Measurements from ENCODE around the gene STK24. TPM values are rescaled to one million over a fixed set of nuclear protein-coding genes. Genes with fewer than 3 reads are reported as not detected.

STK24 gene
- total and polyA plus RNA-seq, 10 of the 15 experiments (the other 5 are each of a cell fraction or from before 2014, with no cell fraction given): 7.5 to 115 (median 52.9) TPM

DNA sequence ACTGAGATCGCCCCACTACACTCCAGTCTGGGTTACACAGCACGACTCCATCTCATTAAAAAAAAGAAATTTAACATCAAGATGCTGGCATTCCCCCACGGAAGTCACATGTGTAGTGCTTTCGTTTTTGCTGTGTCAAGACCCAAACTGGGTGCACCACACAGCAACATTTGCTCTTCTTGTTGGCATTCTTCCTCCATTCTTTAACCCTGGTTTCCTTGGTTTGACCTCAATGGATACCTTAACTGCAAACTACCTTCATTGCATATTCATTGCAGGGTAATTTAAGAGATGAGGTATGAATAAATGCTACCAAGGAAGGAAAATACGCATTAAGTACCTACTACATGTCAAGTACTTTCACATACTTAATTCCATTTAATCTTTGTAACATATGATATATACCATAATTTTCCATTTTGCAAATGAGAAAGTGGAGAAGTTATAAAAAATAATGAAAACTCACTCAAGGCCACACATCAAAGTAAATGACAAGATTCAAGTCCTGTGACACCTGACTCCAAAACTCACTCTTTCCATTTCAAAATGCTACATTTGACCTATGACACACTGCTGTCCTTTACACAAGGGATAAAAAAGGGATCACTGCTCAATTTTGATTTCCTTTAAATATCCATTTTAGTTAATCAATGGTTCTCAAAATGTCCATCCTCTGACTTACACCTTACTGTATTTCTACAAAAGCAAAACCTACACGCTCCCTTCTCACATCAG, 59.2 kb downstream of the STK24 start (continued):
- TF ChIP-seq, protein P1, sequence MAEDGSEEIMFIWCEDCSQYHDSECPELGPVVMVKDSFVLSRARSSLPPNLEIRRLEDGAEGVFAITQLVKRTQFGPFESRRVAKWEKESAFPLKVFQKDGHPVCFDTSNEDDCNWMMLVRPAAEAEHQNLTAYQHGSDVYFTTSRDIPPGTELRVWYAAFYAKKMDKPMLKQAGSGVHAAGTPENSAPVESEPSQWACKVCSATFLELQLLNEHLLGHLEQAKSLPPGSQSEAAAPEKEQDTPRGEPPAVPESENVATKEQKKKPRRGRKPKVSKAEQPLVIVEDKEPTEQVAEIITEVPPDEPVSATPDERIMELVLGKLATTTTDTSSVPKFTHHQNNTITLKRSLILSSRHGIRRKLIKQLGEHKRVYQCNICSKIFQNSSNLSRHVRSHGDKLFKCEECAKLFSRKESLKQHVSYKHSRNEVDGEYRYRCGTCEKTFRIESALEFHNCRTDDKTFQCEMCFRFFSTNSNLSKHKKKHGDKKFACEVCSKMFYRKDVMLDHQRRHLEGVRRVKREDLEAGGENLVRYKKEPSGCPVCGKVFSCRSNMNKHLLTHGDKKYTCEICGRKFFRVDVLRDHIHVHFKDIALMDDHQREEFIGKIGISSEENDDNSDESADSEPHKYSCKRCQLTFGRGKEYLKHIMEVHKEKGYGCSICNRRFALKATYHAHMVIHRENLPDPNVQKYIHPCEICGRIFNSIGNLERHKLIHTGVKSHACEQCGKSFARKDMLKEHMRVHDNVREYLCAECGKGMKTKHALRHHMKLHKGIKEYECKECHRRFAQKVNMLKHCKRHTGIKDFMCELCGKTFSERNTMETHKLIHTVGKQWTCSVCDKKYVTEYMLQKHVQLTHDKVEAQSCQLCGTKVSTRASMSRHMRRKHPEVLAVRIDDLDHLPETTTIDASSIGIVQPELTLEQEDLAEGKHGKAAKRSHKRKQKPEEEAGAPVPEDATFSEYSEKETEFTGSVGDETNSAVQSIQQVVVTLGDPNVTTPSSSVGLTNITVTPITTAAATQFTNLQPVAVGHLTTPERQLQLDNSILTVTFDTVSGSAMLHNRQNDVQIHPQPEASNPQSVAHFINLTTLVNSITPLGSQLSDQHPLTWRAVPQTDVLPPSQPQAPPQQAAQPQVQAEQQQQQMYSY (CRISPR knock-in tag; IDR thresholded peaks at IDR 0.05): no peak
- TF ChIP-seq SMAD1 (IDR thresholded peaks at IDR 0.05; ENCODE audit: low read depth, partially characterized antibody): no peak
- TF ChIP-seq TCF7 (IDR thresholded peaks at IDR 0.05; ENCODE audit: borderline replicate concordance): no peak
- TF ChIP-seq, protein P2, sequence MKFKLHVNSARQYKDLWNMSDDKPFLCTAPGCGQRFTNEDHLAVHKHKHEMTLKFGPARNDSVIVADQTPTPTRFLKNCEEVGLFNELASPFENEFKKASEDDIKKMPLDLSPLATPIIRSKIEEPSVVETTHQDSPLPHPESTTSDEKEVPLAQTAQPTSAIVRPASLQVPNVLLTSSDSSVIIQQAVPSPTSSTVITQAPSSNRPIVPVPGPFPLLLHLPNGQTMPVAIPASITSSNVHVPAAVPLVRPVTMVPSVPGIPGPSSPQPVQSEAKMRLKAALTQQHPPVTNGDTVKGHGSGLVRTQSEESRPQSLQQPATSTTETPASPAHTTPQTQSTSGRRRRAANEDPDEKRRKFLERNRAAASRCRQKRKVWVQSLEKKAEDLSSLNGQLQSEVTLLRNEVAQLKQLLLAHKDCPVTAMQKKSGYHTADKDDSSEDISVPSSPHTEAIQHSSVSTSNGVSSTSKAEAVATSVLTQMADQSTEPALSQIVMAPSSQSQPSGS (IDR thresholded peaks at IDR 0.05; ENCODE audit: low read length): no peak
- no peak for TF ChIP-seq ZNF622 (IDR thresholded peaks at IDR 0.05)
- TF ChIP-seq SMC3 (IDR thresholded peaks at IDR 0.05; ENCODE audit: borderline replicate concordance, low read length): no peak
- no peak for TF ChIP-seq GABPA (IDR thresholded peaks at IDR 0.05; ENCODE audit: low read depth)
- no peak for TF ChIP-seq SIX5 (IDR thresholded peaks at IDR 0.05; ENCODE audit: low read depth, low read length, severe bottlenecking)
- no peak for TF ChIP-seq RCOR1 (conservative IDR thresholded peaks at IDR 0.05; ENCODE audit: low read depth, low read length)
- TF ChIP-seq MLLT1 (IDR thresholded peaks at IDR 0.05): no peak; the same call in 1 of the 2 replicates
- TF ChIP-seq, protein P3, sequence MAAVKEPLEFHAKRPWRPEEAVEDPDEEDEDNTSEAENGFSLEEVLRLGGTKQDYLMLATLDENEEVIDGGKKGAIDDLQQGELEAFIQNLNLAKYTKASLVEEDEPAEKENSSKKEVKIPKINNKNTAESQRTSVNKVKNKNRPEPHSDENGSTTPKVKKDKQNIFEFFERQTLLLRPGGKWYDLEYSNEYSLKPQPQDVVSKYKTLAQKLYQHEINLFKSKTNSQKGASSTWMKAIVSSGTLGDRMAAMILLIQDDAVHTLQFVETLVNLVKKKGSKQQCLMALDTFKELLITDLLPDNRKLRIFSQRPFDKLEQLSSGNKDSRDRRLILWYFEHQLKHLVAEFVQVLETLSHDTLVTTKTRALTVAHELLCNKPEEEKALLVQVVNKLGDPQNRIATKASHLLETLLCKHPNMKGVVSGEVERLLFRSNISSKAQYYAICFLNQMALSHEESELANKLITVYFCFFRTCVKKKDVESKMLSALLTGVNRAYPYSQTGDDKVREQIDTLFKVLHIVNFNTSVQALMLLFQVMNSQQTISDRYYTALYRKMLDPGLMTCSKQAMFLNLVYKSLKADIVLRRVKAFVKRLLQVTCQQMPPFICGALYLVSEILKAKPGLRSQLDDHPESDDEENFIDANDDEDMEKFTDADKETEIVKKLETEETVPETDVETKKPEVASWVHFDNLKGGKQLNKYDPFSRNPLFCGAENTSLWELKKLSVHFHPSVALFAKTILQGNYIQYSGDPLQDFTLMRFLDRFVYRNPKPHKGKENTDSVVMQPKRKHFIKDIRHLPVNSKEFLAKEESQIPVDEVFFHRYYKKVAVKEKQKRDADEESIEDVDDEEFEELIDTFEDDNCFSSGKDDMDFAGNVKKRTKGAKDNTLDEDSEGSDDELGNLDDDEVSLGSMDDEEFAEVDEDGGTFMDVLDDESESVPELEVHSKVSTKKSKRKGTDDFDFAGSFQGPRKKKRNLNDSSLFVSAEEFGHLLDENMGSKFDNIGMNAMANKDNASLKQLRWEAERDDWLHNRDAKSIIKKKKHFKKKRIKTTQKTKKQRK (IDR thresholded peaks at IDR 0.05; ENCODE audit: low read depth, low read length): no peak
- TF ChIP-seq TARDBP (IDR thresholded peaks at IDR 0.05; ENCODE audit: borderline replicate concordance): no peak
- TF ChIP-seq SMARCA5 (IDR thresholded peaks at IDR 0.05): no peak
- no peak for TF ChIP-seq NKRF (conservative IDR thresholded peaks at IDR 0.05)
- no peak for TF ChIP-seq YBX1 (IDR thresholded peaks at IDR 0.05)
- no peak for TF ChIP-seq CHD2 (IDR thresholded peaks at IDR 0.05; ENCODE audit: borderline replicate concordance, low read depth, low read length)
- no peak for TF ChIP-seq NRF1 (conservative IDR thresholded peaks at IDR 0.05; ENCODE audit: low read depth, low read length)
